Superior temporal gyrus (tissue), 1 donor: ENCODE data around the gene TMEM131L.
A peak's percentile ranks its signal among the peaks of the same experiment; 100 is the strongest.

Source experiments
- DNase-seq: peaks from one replicate; pipeline ENCODE4 v3.0.0-alpha.2; 2016; ENCODE audit errors: extremely low spot score

TMEM131L gene

GRCh38 chr4:153479101-153479500 lies 12.9 kb downstream of the TMEM131L start:
- DNase-seq, result no peak

GRCh38 chr4:153480704-153481103 lies 14.5 kb downstream of the TMEM131L start:
- no peak for DNase-seq

GRCh38 chr4:153481478-153481877 lies 15.3 kb downstream of the TMEM131L start:
- no peak for DNase-seq

GRCh38 chr4:153483432-153484418 lies 17.6 kb downstream of the TMEM131L start:
- DNase-seq, result no peak

- DNase-seq, result no peak
Observed at GRCh38 chr4:153485359-153485758, 19.2 kb downstream of the TMEM131L start.

GRCh38 chr4:153485860-153486259 lies 19.7 kb downstream of the TMEM131L start:
- DNase-seq, result no peak

- no peak for DNase-seq
Observed at GRCh38 chr4:153486281-153487151, 20.4 kb downstream of the TMEM131L start.

- no peak for DNase-seq
Observed at GRCh38 chr4:153488006-153488891, 22.1 kb downstream of the TMEM131L start.

GRCh38 chr4:153489856-153490558 lies 23.8 kb downstream of the TMEM131L start:
- DNase-seq, result no peak

- DNase-seq, result no peak
Observed at GRCh38 chr4:153490985-153491483, 24.9 kb downstream of the TMEM131L start.

- no peak for DNase-seq
Observed at GRCh38 chr4:153494562-153494961, 28.4 kb downstream of the TMEM131L start.

GRCh38 chr4:153495480-153496193 lies 29.5 kb downstream of the TMEM131L start:
- DNase-seq, result no peak

- DNase-seq, result no peak
Observed at GRCh38 chr4:153497091-153497531, 31.0 kb downstream of the TMEM131L start.

- DNase-seq, result peak; percentile 68
Observed at GRCh38 chr4:153497988-153498967, 32.1 kb downstream of the TMEM131L start.

- DNase-seq, result no peak
Observed at GRCh38 chr4:153499005-153499404, 32.8 kb downstream of the TMEM131L start.

GRCh38 chr4:153501578-153501977 lies 35.4 kb downstream of the TMEM131L start:
- no peak for DNase-seq

- no peak for DNase-seq
Observed at GRCh38 chr4:153502584-153502983, 36.4 kb downstream of the TMEM131L start.
